Posterior vena cava (tissue), 2 donors: ENCODE results near the gene NPDC1. TPM values are rescaled to one million over a fixed set of nuclear protein-coding genes. Genes with fewer than 3 reads are reported as not detected.

Source experiments
- DNase-seq: peaks from one replicate; pipeline ENCODE4 v3.0.0-alpha.2; 2020; ENCODE audit warnings: low spot score
- intact Hi-C, 2 donors: fragments of 100-400 bp; cut with DNase I; formaldehyde crosslinking; loops; one replicate each; pipeline versions ENCODE4 v1.14.1 to v1.14.2; 2022 to 2023
- long read RNA-seq, 2 donors: library from polyadenylated mRNA; unstranded; transcript quantifications; one replicate each; pipeline ENCODE4 v2.0.0, GENCODE V29; 2020 to 2021
- total RNA-seq, 2 donors: library from RNA; stranded (reverse); fragmentation: NEBNext Ultra II Directional; extraction: Animal tissue kit (Norgen Biotek cat#: 25700); gene quantifications; one replicate each; pipeline ENCODE4 v1.2.1, GENCODE V29; 2021
- donor health status: DM: yes; HTN: yes; CAD: no.
- donor health status: DM: yes; HTN: yes; CAD: no.

Gene NPDC1, protein sequence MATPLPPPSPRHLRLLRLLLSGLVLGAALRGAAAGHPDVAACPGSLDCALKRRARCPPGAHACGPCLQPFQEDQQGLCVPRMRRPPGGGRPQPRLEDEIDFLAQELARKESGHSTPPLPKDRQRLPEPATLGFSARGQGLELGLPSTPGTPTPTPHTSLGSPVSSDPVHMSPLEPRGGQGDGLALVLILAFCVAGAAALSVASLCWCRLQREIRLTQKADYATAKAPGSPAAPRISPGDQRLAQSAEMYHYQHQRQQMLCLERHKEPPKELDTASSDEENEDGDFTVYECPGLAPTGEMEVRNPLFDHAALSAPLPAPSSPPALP
- total RNA-seq, result 100 to 1,000 TPM; 129 to 133 TPM
- long read RNA-seq, donor 1, transcript NPDC1-201 (8 exons, 2,187 nt), result minor isoform, 13 of 102 reads
- long read RNA-seq, donor 1, transcript NPDC1-202 (9 exons, 1,494 nt), result major isoform, 72 of 102 reads
- long read RNA-seq, donor 1, partial matches to known transcripts, result 10 of 102 reads
- long read RNA-seq, donor 1, other reads (novel, unspliced or antisense), result 7 of 102 reads
- long read RNA-seq, donor 2, transcript NPDC1-202 (9 exons, 1,494 nt), result major isoform, 192 of 258 reads
- long read RNA-seq, donor 2, transcript NPDC1-201 (8 exons, 2,187 nt), result minor isoform, 32 of 258 reads
- long read RNA-seq, donor 2, partial matches to known transcripts, result 17 of 258 reads
- long read RNA-seq, donor 2, other reads (novel, unspliced or antisense), result 17 of 258 reads

DNA sequence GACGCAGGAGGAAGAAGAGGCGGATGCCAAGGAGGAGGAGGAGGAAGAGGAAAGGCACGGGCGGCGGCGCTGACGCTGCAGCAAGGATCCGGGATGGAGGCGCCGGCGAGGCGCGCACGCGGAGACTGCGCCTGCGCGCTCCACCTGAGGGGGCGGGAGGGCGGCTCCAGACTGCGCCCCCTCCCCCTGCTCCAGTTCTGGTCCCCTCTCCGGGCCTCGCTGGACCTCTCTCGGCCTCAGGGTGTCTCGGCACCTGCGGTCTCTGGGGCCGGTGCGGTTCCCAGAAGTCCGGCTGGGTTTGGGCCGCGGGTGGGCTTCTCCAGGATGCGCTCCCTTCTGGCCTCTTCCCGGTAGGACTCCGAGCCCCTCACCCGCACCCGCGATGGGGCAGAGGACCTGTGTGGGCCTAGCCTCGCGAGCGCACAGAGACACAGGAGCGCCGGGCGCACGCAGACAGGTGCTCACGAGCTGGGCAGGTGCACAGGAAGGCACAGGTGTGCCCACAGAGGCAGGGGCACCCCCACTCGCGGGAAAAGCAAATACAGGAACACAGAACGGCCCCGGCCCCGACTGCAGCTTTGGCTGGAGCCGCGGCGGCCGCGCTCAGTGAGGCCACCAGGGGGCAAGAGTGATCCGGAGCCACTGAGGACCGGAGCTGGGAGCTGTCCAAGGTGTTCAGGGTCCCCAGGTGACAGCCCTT, at the start of gene NPDC1:
Gene NPDC1 (minus strand): TSS at position 90 of the 700 bp plus-strand sequence. CDS start 188 bp downstream, outside the sequence.
- intact Hi-C loops, result no loop called here
- peak; percentile 93 for DNase-seq

- intact Hi-C loops, result no loop called here
- DNase-seq, result no peak
Observed at GRCh38 chr9:137089232-137089947, 43.4 kb upstream of the NPDC1 start.

DNA sequence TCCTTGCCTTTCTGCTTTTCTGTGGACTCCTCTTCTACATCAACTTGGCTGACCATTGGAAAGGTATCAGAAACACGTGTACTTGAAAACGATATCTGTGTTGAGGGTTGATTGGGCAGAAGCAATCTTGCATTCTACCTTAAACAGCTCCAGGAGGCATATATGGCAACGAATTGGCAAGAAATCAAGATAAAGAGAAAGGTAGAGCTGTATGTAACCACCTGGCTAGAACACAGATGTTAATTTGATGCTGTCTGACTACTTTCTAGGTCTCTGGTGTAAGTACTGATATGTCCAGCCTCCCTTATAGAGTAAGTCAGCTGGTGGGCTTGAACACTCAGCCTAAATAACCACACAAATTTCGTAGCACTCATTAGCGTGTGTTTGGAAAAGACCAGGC, 42.1 kb upstream of the NPDC1 start:
- DNase-seq, result no peak
- intact Hi-C loops, result no loop called here

- no peak for DNase-seq
- intact Hi-C loops, result no loop called here
Observed at GRCh38 chr9:137087409-137087925, 41.5 kb upstream of the NPDC1 start.

DNA sequence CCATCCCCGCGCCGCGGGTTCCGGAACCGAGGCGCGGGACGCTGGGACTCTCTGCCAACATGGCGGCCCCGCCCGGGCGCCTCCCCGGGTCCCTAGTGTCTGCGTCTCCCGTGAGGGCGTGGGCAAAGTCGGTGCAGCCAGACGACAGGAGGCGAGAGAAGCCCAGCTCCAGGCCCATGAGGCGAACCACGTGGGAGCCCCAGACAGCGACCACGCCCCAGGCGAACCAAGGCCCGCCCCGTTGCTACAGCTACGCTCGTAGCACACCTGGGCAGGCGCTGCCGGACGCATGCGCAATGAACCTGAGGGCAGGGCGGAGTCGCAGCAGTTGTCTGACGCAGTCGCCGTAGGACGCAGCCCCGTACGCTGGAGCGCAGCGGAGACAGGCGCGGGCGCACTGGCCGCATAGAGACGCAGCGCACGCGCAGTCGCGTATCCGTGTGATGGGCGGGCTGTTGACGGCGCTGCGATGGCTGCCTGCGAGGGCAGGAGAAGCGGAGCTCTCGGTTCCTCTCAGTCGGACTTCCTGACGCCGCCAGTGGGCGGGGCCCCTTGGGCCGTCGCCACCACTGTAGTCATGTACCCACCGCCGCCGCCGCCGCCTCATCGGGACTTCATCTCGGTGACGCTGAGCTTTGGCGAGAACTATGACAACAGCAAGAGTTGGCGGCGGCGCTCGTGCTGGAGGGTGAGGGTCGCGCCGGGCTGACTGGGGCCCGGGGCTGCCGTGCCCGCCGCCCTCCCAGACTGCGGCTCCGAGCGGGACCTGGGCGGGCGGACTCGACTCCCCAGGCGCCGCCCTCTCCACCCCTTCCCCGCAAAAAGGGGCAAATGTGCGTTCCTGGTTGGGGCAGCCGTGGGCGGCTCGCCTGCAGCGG, 40.8 kb upstream of the NPDC1 start, which contains the start of gene MAN1B1:
Gene MAN1B1 (plus strand): TSS at position 455 of the 878 bp plus-strand sequence. CDS start 15 bp downstream, at position 470.
- intact Hi-C loops, result no loop called here
- DNase-seq, result peak; percentile 100

DNA sequence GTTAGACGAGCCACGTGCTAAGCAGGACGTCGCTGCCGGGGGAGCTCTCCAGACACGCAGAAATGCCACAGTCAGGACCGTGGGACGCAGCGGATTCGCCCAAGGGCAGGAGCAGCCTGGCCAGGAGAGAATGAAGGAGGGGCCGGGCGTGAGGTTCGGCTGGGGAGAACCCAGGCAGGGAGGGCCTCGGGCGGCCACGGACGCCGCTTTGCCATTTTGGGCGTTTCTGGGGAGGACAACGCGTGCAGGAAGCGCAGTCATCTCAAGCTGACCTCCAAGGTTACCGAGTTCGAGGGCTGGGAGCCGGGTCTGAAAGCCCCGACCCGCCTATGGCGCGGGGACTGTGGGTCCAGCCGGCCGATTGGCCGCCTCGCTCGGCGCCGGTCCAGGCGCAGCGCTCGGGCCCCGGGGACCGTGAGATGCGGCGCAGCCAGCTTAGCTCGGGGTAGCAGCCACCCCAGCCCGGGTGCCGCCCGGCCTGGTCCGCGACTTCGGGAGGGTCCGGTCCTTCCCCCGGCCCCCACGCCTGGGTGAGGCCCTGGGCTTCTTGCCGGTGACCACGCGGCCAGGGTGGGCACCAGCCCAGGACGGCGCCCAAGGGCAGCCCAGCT, 40.0 kb upstream of the NPDC1 start:
- intact Hi-C loops, result no loop called here
- peak; percentile 91 for DNase-seq

GRCh38 chr9:137084526-137084925, 38.5 kb upstream of the NPDC1 start:
- DNase-seq, result no peak
- intact Hi-C loops, result no loop called here

DNA sequence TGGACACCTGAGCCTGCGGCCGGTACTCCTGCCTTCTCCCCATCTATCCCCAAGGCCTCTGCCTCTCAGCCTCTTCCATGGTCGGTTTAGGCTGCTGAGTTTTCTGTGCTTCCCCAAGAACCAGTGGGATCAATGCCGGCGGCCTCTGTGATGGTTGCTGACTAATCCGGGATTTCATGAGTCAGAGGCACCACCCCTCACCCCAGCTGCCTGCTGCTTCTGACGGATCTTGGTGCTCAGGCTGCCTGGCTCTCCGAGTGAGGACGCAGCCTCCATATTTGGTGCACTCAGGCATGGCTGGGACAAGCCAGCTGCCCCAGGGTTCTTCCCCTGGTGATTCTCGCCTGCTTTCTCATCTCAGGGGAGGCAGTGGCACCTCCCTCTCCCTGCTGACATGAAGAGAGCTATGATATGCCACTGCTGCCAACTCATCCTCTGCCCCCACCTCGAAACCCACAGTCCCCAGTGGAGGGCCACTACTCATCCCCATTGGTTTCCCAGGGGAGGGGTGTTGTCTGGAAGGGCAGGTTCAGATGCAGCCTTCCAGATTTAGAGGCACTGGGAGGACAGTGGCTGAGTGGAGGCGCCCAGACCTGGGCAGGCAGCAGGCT, 37.5 kb upstream of the NPDC1 start:
- intact Hi-C loops, result no loop called here
- DNase-seq, result peak; percentile 95

DNA sequence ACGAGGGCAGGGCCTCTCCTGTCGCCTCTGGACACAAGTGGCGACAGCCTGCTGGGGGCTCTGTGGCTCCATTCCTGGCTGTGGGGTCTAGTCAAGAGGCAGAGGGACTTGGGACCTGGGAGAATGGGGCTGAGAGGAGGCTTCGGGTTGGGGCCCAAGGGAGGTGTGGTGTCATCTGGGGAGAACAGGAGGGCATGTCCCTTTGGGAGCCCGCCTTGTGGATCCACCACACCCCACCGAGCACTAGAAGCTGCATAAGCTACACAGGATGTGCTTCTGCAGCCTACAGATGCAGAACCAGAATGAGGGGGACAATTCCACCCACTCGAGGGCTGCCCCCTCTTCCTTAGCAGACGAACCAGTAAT, 36.9 kb upstream of the NPDC1 start:
- no peak for DNase-seq
- intact Hi-C loops, result no loop called here

- intact Hi-C loops, result no loop called here
- no peak for DNase-seq
Observed at GRCh38 chr9:137082222-137082924, 36.4 kb upstream of the NPDC1 start.

GRCh38 chr9:137080260-137081122, 34.5 kb upstream of the NPDC1 start:
- no peak for DNase-seq
- intact Hi-C loops, result no loop called here

- intact Hi-C loops, result no loop called here
- DNase-seq, result no peak
Observed at GRCh38 chr9:137079401-137079787, 33.4 kb upstream of the NPDC1 start.

DNA sequence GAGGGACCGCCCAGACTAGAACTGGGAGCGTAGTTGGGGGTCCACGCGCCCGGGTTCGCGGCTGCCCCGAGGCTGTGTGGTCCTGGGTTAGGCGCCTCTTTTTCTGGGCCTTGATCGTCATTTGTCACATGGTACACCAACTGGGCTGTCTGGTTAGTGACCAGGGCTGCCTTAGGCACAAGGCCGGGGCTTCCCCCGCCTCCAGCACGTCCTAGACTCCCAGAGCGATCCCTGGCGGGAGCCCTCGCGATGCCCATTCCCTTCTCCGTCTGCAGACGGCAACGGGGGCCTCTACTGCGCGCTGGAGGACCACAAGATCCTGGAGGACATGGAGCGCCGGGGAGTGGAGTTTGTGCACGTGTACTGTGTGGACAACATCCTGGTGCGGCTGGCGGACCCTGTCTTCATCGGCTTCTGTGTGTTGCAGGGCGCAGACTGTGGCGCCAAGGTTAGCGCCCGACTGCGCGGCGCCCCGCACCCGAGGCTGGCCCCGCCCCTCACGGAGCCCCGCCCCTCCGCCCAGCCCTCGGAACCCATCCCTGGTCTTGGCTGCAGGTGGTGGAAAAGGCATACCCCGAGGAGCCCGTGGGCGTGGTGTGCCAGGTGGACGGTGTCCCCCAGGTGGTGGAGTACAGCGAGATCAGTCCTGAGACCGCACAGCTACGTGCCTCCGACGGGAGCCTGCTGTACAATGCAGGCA, 32.9 kb upstream of the NPDC1 start:
- intact Hi-C loops, result no loop called here
- no peak for DNase-seq

DNA sequence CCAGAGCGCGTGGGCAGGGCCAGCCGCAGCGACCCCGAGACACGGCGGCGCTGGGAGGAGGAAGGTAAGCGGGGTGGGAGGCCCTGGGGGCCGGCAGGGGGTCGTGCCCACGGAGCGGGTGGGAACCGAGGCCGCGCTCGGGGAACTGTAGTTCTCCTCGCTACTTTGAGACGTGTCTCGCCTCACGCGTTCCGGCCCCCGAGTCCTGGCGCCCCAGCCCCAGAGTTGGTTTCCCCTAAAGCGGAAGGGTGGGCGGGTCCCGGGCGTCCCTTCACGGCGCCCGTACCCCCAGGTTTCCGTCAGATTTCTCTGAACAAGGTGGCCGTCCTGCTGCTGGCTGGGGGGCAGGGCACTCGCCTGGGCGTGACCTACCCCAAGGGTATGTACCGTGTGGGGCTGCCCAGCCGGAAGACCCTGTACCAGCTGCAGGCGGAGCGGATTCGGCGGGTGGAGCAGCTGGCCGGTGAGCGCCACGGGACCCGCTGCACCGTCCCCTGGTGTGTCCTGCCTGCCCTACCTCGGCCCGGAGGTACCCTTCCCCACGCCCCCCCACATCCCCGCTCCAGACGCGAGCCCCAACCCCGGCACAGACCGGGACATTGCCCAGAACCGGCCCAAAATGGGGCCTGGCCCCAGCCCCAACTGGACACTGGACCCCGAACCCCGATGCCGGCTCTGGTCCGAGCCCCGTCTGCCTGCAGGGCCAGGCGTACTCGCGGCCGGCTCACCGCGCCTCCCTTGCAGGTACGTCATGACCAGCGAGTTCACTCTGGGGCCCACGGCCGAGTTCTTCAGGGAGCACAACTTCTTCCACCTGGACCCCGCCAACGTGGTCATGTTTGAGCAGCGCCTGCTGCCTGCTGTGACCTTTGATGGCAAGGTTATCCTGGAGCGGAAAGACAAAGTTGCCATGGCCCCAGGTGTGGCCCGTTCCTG, 32.0 kb upstream of the NPDC1 start:
- intact Hi-C loops, result no loop called here
- DNase-seq, result no peak
